Renal pelvis (tissue), 4 donors: ENCODE data around the gene EPB41L2. TPM values are rescaled to one million over a fixed set of nuclear protein-coding genes. Genes with fewer than 3 reads are reported as not detected.
A peak's percentile ranks its signal among the peaks of the same experiment; 100 is the strongest.
"Not testable (repeated sequence)": the region's sequence is repeated elsewhere in the genome, so short reads cannot be mapped to it uniquely, and the experiment has no call there.

Experiments
- DNase-seq: peaks from one replicate; pipeline ENCODE4 v3.0.0-alpha.2; 2013
- polyA plus RNA-seq, 3 donors: library from polyadenylated mRNA; unstranded; fragments of 120-200 nt; gene quantifications; one replicate each; pipeline ENCODE4 v1.2.1, GENCODE V29; 2013; ENCODE audit not compliant: insufficient read length in 3 of 3

EPB41L2 gene
- polyA plus RNA-seq, 3 donors, result 130 to 154 (median 144) TPM

DNA sequence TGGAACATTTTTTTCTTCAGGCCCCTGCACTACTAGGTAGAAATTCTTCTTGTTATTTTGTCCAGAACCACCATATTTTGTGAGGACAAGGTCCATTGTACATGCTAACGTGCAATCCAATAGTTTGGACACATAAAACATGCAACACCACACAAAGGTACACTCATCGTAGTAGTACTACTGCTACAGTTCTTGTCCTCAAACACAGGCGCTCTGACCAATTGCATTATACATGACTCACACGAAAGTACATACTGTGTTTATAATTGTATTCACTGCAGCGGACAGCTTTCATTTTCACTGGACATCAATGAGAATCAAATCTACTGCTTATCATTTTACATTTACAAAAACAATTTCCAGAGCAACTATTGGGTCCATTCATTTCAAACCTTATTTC, 251.1 kb downstream of the EPB41L2 start:
- DNase-seq, result no peak

DNA sequence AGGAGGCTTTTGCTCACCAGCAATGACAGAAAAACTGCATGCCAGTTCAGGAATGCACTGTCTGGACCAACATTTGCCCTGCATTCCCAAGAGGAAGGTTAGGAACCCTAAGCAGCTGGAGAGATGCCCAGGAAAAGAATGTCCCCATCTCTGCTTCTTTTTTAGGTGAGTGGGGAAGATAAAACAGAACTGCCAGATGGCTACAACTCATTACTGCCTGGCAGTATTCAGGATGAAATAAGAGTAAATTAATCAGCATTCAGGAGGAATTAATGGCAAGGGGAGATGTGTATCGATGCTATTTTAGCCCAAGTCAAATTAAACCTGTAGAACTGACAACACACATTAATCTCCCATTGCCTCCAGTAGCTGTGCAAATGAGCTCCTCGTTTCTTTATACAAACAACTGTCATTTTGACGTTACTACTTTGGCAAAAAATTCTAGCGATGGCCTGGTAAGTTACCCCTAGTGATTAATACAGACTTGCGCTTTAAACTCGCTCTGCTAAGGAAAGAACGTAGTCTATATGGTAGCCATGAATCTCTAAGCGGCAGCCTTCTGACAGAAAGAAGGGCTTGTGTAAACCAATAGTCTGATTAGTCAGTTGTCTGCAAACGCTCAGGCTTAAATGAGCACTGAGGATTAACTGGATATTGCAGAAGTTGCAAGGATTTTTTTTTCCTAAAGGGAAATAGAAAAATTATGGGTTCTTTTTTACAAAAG, 252.6 kb downstream of the EPB41L2 start:
- no peak for DNase-seq

DNA sequence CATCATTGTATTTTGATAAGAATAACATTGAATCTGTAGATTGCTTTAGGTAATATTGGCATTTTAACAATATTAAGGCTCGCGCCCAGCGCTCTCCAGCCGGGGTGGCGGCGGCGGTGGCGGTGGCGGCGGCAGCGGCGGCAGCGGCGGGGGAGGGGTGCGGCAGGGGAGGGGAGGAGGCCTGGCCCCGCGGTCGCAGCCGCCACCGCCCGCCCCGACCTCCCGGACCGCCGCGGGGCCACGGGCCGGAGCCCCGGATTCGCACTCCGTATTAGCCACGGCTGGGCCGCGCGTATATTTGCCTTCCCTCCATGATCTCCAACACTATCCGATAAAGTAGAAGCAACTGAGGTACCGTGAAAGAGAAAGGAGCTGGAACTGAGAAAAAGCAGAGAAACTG, 261.7 kb downstream of the EPB41L2 start:
- not testable (repeated sequence) for DNase-seq

DNA sequence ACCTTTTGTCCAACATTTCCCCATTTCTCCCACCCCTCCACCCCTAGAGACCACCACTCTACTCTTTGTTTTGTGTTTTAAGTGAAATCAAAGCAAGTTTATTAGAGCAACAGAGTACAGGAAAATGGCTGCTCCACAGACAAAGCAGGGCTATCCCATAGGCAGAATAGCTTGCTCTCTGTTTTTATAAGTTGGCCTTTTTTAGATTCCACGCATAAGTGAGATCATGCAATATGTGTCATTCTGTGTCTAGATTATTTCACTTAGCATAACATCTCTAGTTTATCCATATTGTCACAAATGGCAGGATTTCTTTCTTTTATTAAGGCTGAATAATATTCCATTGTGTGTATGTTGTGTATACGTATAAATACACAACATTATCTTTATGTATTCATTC, 266.0 kb downstream of the EPB41L2 start:
- DNase-seq, result no peak

DNA sequence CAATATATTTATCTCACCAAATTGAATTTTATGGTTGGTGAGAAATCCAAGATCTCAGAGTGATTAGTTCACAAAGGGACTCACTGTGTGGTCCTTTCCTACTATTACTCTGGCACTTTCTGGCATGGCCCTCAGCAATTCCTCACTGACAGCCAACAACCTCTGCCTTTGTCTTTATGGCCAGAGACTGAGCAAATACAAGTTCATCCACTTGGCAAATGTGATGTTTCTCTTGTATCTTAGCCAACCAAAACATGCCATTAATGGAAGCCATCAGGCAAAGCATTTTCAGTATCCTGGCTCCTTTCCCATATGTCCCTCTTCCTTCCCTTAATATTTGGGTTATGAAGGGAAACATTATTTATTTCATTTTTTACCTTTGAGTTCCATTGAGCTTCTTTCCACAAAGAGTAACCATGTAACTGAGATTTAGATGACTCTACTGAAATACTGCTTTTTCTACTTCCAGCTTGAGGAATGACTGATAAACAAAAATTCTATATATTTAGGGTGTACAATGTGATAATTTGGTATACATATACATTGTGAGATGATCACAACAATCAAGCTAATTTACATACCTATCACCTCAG, 266.6 kb downstream of the EPB41L2 start:
- peak; percentile 9 for DNase-seq

DNA sequence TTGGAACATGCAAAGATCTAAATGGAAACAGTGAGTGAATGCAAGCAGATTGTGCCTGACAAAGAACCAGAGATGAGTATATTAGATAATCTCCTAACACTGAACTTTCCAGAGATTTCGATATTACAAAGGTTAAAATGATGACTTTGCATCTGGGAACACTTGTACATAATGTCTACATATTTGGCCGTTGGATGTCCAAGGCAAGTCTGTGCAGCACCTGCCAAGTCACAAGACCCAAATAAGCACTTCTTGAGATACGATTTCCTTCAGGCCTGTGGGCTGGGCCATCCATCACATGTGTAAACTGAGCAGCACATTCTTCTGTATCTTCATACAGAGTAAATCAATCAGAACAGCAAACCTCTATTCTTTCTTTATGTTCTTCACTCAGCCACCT, 268.3 kb downstream of the EPB41L2 start:
- no peak for DNase-seq

DNA sequence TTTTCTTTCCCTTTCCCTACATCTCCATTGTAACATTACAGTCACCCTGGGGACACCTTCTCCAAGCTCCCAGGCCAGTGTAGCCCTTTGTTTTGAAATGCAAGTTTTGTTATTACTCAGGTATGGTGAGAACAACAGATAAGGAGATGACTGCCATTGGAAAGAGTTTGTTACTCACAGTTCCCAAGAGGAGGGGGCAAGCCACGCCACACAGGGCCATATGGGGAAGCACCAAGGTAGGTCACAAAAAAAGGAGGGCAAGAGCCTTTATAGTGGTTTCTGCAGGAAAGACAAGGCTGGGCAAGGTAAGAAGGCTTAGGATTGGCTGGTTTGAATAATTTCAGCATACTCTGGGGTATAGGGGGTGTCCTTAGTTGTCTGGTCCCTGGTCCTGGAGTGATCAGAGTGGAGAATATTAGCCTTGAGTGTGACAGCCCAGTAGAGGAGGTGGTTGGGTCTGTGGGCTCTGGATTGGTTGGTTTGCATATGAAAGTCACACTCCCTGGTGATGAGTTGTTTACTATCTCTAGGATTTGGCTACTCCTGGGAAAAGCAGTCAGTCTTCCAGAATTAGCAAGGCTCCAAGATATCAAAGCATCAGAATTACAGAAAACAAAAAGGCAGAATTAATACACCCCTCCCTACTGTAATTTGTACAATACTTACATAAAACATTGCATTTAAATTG, 268.9 kb downstream of the EPB41L2 start:
- no peak for DNase-seq

Other genes starting within 250 kb of the EPB41L2 start
- gene SMLR1, start 235.8 kb downstream of the EPB41L2 start, polyA plus RNA-seq, result 1 to 10 TPM; 1.5 to 3.6 (median 3.3) TPM
- gene AKAP7, start 72.2 kb upstream of the EPB41L2 start, polyA plus RNA-seq, result 10 to 100 TPM; 11.8 to 13.7 (median 12.1) TPM